ENCODE measurements around the gene S100A12. TPM values are rescaled to one million over a fixed set of nuclear protein-coding genes. Genes with fewer than 3 reads are reported as not detected.
"Not testable (repeated sequence)": the region's sequence is repeated elsewhere in the genome, so short reads cannot be mapped to it uniquely, and the experiment has no call there.

S100A12 gene
- not detected for total RNA-seq

DNA sequence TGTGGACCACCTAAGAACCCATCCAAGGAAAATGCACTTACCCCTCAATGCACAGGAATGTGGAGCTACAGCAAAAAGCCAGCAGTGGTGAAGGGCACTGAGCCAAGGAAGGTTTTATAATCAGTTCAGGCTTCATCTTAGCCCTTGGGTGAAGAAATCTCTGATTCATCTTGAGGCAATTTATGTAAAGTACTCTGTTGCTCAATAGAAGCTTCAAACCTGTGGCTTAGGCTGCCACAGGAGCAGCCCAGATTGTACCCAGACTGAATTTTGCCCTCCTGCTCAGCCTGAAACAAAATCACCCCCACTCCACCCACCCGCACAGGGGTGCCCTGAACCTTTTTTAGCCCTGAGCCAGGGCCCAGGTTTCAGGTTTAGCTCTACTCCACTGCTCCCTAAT, at the start of gene S100A12:
S100A12 (minus strand) TSS at position 111 of the 400 bp plus-strand sequence. CDS start 1,029 bp downstream, outside the sequence.
- Mint-ChIP-seq H3K4me1 (no peaks in the 10 kb centered on the region), H3K4me3 (no peak within 1 kb of the TSS), H3K9me3 (no peaks in the 10 kb centered on the region), H3K27me3 (peaks cover 14% of the 10 kb centered on the region), H3K36me3 (ENCODE audit: low read depth) (no peaks in the 10 kb centered on the region), H3K27ac (no peak within 1 kb of the TSS)
- DNase-seq, result no peak
- ChIA-PET POLR2A (no interaction called here), CTCF (no interaction called here)

- ChIA-PET CTCF (interaction anchor here (0.7 to 1.1 kb wide), 2 partner anchors 61 to 73 kb away, joined by 3 read pairs; no protein-coding TSS in a partner anchor), POLR2A (no interaction called here)
- Mint-ChIP-seq H3K36me3 (ENCODE audit: low read depth) (no peaks in the 10 kb centered on the region), H3K27me3 (peaks cover 9% of the 10 kb centered on the region), H3K9me3 (no peaks in the 10 kb centered on the region), H3K4me1 (no peaks in the 10 kb centered on the region), H3K27ac (no peak overlapping the region), H3K4me3 (no peak overlapping the region)
- DNase-seq, result peak; percentile 77
These were observed 47.1 kb upstream of the S100A12 start for GRCh38 chr1:153422450-153423068.

DNA sequence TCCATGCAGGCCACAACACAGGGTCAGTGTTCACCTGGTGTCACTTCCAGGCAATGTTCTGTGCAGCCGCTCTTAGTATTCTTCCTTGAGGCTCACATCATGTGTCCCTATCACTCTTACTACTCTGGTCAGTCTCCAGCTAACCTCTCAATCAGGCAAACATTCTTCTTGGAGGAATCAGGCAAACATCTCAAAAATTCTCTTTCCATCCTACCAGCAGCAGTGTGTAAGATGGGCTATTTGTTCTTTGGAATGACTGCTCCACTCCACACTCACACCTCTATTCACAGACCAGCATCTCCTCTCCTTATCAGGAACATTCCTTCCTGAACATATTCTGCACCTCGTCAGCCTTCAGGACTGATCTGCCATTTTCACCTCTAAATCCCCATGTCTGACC, 44.9 kb upstream of the S100A12 start:
- POLR2A ChIA-PET, result no interaction called here
- no peak overlapping the region for H3K4me3 Mint-ChIP-seq
- H3K27me3 Mint-ChIP-seq, result peaks cover 6% of the 10 kb centered on the region
- H3K27ac Mint-ChIP-seq, result no peak overlapping the region
- H3K36me3 Mint-ChIP-seq (ENCODE audit: low read depth), result no peaks in the 10 kb centered on the region
- no peaks in the 10 kb centered on the region for H3K9me3 Mint-ChIP-seq
- CTCF ChIA-PET, result no interaction called here
- H3K4me1 Mint-ChIP-seq, result no peaks in the 10 kb centered on the region
- DNase-seq, result no peak

DNA sequence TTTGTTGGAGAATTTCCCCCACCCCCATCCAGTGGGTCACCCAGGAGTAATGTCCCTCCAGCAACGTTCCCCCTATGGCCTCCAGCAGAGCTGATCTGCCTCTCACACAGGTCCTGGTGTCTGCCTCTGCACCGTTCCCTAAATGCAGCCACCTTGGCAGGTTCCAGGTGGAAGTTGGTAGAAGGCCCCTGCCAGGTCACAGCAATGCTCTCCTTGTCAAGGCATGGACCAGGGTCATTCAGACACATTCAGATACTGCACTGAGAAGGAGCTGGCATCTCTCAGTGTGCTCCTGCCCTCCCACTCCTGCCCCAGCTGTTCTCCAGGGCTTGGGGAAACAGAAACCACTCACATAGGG, 44.0 kb upstream of the S100A12 start:
- H3K4me3 Mint-ChIP-seq; H3K27ac Mint-ChIP-seq; H3K4me1 Mint-ChIP-seq; POLR2A ChIA-PET; CTCF ChIA-PET; H3K9me3 Mint-ChIP-seq; H3K27me3 Mint-ChIP-seq; H3K36me3 Mint-ChIP-seq (ENCODE audit: low read depth): not testable (repeated sequence)
- peak; percentile 12 for DNase-seq

GRCh38 chr1:153418758-153419435, 43.5 kb upstream of the S100A12 start:
- H3K36me3 Mint-ChIP-seq (ENCODE audit: low read depth); H3K27ac Mint-ChIP-seq; H3K4me3 Mint-ChIP-seq; CTCF ChIA-PET; H3K9me3 Mint-ChIP-seq; POLR2A ChIA-PET; H3K27me3 Mint-ChIP-seq; H3K4me1 Mint-ChIP-seq: not testable (repeated sequence)
- peak; percentile 0 for DNase-seq

- H3K36me3 Mint-ChIP-seq (ENCODE audit: low read depth), result no peaks in the 10 kb centered on the region
- POLR2A ChIA-PET, result no interaction called here
These were observed 41.9 kb upstream of the S100A12 start for GRCh38 chr1:153417136-153417888.

GRCh38 chr1:153415850-153416570, 40.6 kb upstream of the S100A12 start, which contains the start of gene S100A7A:
S100A7A (plus strand) TSS chr1:153416520; CDS start chr1:153418083, 1,563 bp downstream.
- ChIA-PET POLR2A (no interaction called here), CTCF (no interaction called here)
- H3K4me1 Mint-ChIP-seq, result no peaks in the 10 kb centered on the region
- H3K36me3 Mint-ChIP-seq (ENCODE audit: low read depth), result no peaks in the 10 kb centered on the region
- H3K4me3 Mint-ChIP-seq, result no peak within 1 kb of the TSS
- DNase-seq, result no peak
- H3K9me3 Mint-ChIP-seq, result peaks cover 2% of the 10 kb centered on the region
- no peak within 1 kb of the TSS for H3K27ac Mint-ChIP-seq
- peaks cover 7% of the 10 kb centered on the region for H3K27me3 Mint-ChIP-seq

More at GRCh38 chr1:153417136-153417888, 41.9 kb upstream of the S100A12 start:
- CTCF ChIA-PET, result interaction anchor here (1.0 kb wide), 1 partner anchor 13 kb away, joined by 4 read pairs; no protein-coding TSS in a partner anchor
- DNase-seq, result peak; percentile 5
- Mint-ChIP-seq H3K4me3 (no peak overlapping the region), H3K9me3 (peaks cover 2% of the 10 kb centered on the region), H3K27me3 (peaks cover 7% of the 10 kb centered on the region), H3K4me1 (no peaks in the 10 kb centered on the region), H3K27ac (no peak overlapping the region)

DNA sequence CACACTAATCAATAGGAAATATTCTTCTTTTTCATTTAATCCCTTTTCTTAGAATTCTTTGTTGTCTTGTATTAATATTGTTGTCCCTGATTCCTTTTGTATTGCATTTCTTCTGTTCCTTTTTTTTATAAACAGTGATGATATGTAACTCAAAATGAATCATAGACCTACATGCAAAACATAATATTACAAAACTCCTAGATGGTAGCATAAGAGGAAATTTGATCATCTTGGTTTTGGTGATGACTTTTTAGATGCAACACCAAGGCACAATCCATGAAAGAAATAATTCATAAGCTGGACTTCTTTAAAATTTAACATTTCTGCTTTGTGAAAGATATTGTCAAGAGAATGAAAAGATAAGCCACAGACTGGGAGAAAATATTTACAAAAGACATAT, 38.5 kb upstream of the S100A12 start:
- peaks cover 20% of the 10 kb centered on the region for H3K27me3 Mint-ChIP-seq
- POLR2A ChIA-PET; H3K4me3 Mint-ChIP-seq; H3K9me3 Mint-ChIP-seq; CTCF ChIA-PET; H3K27ac Mint-ChIP-seq; H3K4me1 Mint-ChIP-seq; H3K36me3 Mint-ChIP-seq (ENCODE audit: low read depth); DNase-seq: not testable (repeated sequence)

DNA sequence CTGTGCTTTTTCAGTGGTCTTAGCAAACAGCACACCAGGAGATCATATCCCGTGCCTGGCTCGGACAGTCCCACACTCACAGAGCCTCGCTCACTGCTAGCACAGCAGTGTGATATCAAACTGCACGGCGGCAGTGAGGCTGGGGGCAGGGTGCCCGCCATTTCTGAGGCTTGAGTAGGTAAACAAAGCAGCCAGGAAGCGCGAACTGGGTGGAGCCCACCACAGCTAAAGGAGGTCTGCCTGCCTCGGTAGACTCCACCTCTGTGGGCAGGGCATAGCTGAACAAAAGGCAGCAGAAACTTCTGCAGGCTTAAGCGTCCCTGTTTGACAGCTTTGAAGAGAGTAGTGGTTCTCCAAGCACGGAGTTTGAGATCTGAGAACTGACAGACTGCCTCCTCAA, 31.9 kb upstream of the S100A12 start:
- H3K36me3 Mint-ChIP-seq (ENCODE audit: low read depth); H3K4me3 Mint-ChIP-seq; H3K4me1 Mint-ChIP-seq; H3K27ac Mint-ChIP-seq; H3K9me3 Mint-ChIP-seq; POLR2A ChIA-PET; DNase-seq: not testable (repeated sequence)
- CTCF ChIA-PET, result interaction anchor here (2.2 kb wide), 1 partner anchor 52 kb away, joined by 7 read pairs; no protein-coding TSS in a partner anchor
- peaks cover 26% of the 10 kb centered on the region for H3K27me3 Mint-ChIP-seq

- H3K36me3 Mint-ChIP-seq (ENCODE audit: low read depth); H3K4me3 Mint-ChIP-seq; H3K9me3 Mint-ChIP-seq; H3K27ac Mint-ChIP-seq; POLR2A ChIA-PET; H3K4me1 Mint-ChIP-seq; DNase-seq: not testable (repeated sequence)
- H3K27me3 Mint-ChIP-seq, result peaks cover 33% of the 10 kb centered on the region
- CTCF ChIA-PET, result interaction anchor here (2.2 kb wide), 1 partner anchor 50 kb away, joined by 7 read pairs; no protein-coding TSS in a partner anchor
These were observed 30.6 kb upstream of the S100A12 start for GRCh38 chr1:153405825-153406599.

- H3K4me1 Mint-ChIP-seq, result peaks cover 7% of the 10 kb centered on the region
- peaks cover 25% of the 10 kb centered on the region for H3K27me3 Mint-ChIP-seq
- H3K4me3 Mint-ChIP-seq, result no peak overlapping the region
- CTCF ChIA-PET, result interaction anchor here (0.6 to 1.6 kb wide), 3 partner anchors 13 to 88 kb away, joined by 3 to 4 read pairs (median 4); no protein-coding TSS in a partner anchor
- peak; percentile 55 for DNase-seq
- no peaks in the 10 kb centered on the region for H3K9me3 Mint-ChIP-seq
- no peak overlapping the region for H3K27ac Mint-ChIP-seq
- POLR2A ChIA-PET, result no interaction called here
- H3K36me3 Mint-ChIP-seq (ENCODE audit: low read depth), result no peaks in the 10 kb centered on the region
These were observed 29.3 kb upstream of the S100A12 start for GRCh38 chr1:153404768-153405167.

GRCh38 chr1:153404086-153404635, 28.7 kb upstream of the S100A12 start:
- CTCF ChIA-PET, result interaction anchor here (1.3 to 1.6 kb wide), 2 partner anchors 13 to 52 kb away, joined by 4 read pairs; no protein-coding TSS in a partner anchor
- no peak for DNase-seq
- H3K36me3 Mint-ChIP-seq (ENCODE audit: low read depth), result no peaks in the 10 kb centered on the region
- H3K27me3 Mint-ChIP-seq, result peaks cover 19% of the 10 kb centered on the region
- H3K4me1 Mint-ChIP-seq, result peaks cover 7% of the 10 kb centered on the region
- no peak overlapping the region for H3K27ac Mint-ChIP-seq
- POLR2A ChIA-PET, result no interaction called here
- no peak overlapping the region for H3K4me3 Mint-ChIP-seq
- no peaks in the 10 kb centered on the region for H3K9me3 Mint-ChIP-seq

All from activated CD4-positive, alpha-beta memory T cell treated with anti-CD3 and anti-CD28 coated beads, Interleukin-2, amount 10 ng/mL, durations not matched to agents 7 days and 5 days (primary cell).